Keratinocyte (primary cell): Measurements from ENCODE around the gene GNG13. TPM values are rescaled to one million over a fixed set of nuclear protein-coding genes. Genes with fewer than 3 reads are reported as not detected.

Experiments used
- DNase-seq: peaks from one replicate; pipeline ENCODE4 v3.0.0-alpha.2; 2011; ENCODE audit warnings: low read depth, missing footprints, low spot score
- FAIRE-seq: peaks from 2 replicates; lab custom pipeline; 2011; peaks lifted over from hg19 to GRCh38; lab: Jason Lieb, UNC
- H2AFZ ChIP-seq: 2 replicates; pipeline ENCODE4 v1.6.0; 2012; ENCODE audit warnings: low read length, control low read depth, inconsistent platforms; ENCODE audit not compliant: control insufficient read depth
- H3K27ac ChIP-seq: 2 replicates; pipeline ENCODE4 v1.5.1; 2011; ENCODE audit warnings: low read length; ENCODE audit not compliant: control insufficient read depth, insufficient read depth
- H3K27me3 ChIP-seq: 3 replicates; pipeline ENCODE4 v1.6.0; 2011; ENCODE audit warnings: low read length; ENCODE audit not compliant: control insufficient read depth, insufficient read depth; ENCODE audit errors: extremely low read depth
- H3K36me3 ChIP-seq, 2 experiments: 2 replicates in 1 of 2; 3 replicates in 1 of 2; pipeline ENCODE4 v1.5.1; 2011; ENCODE audit warnings: low read length in 2 of 2, mild to moderate bottlenecking in 1 of 2; ENCODE audit not compliant: control insufficient read depth in 2 of 2, insufficient read depth in 2 of 2; ENCODE audit errors: extremely low read depth in 1 of 2
- H3K4me1 ChIP-seq: 3 replicates; pipeline ENCODE4 v1.5.1; 2011; ENCODE audit warnings: low read length; ENCODE audit not compliant: control insufficient read depth, insufficient read depth; ENCODE audit errors: extremely low read depth
- H3K4me2 ChIP-seq: 3 replicates; pipeline ENCODE4 v1.6.0; 2011; ENCODE audit warnings: low read depth, low read length; ENCODE audit not compliant: control insufficient read depth, insufficient read depth; ENCODE audit errors: extremely low read depth
- H3K4me3 ChIP-seq, 3 experiments: fragments of 200-600 bp in 1 of 3; sonication (generic) in 1 of 3; 2 replicates in 2 of 3; 3 replicates in 1 of 3; pipeline ENCODE4 v1.5.1; 2011 to 2016; ENCODE audit warnings: low read length in 3 of 3, mild to moderate bottlenecking in 3 of 3, control low read depth in 2 of 3, inconsistent platforms in 1 of 3, low read depth in 1 of 3, mixed read lengths in 1 of 3, mixed run types in 1 of 3, moderate library complexity in 1 of 3; ENCODE audit not compliant: control insufficient read depth in 2 of 3, insufficient read depth in 2 of 3; ENCODE audit errors: extremely low read depth in 1 of 3
- H3K79me2 ChIP-seq: 2 replicates; pipeline ENCODE4 v1.6.0; 2012; ENCODE audit warnings: low read length; ENCODE audit not compliant: control insufficient read depth, insufficient read depth
- H3K9ac ChIP-seq: 3 replicates; pipeline ENCODE4 v1.6.0; 2011; ENCODE audit warnings: low read length; ENCODE audit not compliant: control insufficient read depth, insufficient read depth; ENCODE audit errors: extremely low read depth
- H3K9me1 ChIP-seq: 3 replicates; pipeline ENCODE4 v1.6.0; 2011; ENCODE audit warnings: low read length; ENCODE audit not compliant: control insufficient read depth, insufficient read depth; ENCODE audit errors: extremely low read depth
- H3K9me3 ChIP-seq: 2 replicates; pipeline ENCODE4 v1.5.1; 2012; ENCODE audit warnings: low read depth, low read length; ENCODE audit not compliant: control insufficient read depth
- H4K20me1 ChIP-seq: 3 replicates; pipeline ENCODE4 v1.6.0; 2011; ENCODE audit warnings: low read length; ENCODE audit not compliant: control insufficient read depth, insufficient read depth; ENCODE audit errors: extremely low read depth
- CTCF ChIP-seq, 3 experiments: IDR thresholded peaks in 1 of 3; conservative IDR thresholded peaks in 1 of 3; optimal IDR thresholded peaks in 1 of 3; 2 replicates in 2 of 3; 3 replicates in 1 of 3; pipeline versions ENCODE3 to v1.5.1; 2011; ENCODE audit warnings: low read length in 3 of 3, mild to moderate bottlenecking in 3 of 3, moderate library complexity in 2 of 3, control low read depth in 1 of 3, inconsistent platforms in 1 of 3; ENCODE audit not compliant: insufficient read depth in 2 of 3; ENCODE audit errors: extremely low read depth in 1 of 3
- EZH2 ChIP-seq: IDR thresholded peaks from one replicate; pipeline ENCODE4 v1.6.1; 2012; ENCODE audit warnings: inconsistent platforms, mild to moderate bottlenecking, low read length, moderate library complexity
- dilution Hi-C: fragments of 300-500 bp; cut with MboI; formaldehyde crosslinking; loops from one replicate; pipeline ENCODE4 v1.7.0; 2020; ENCODE audit warnings: low sequenced_read_pairs; ENCODE audit not compliant: extremely low pct_ligation_motif_present
- polyA plus RNA-seq, 5 experiments: library from polyadenylated mRNA; depleted of rRNA in 3 of 5; stranded (reverse) in 3 of 5; stranded (forward) in 1 of 5; unstranded in 1 of 5; fragments of >200 nt; gene quantifications; 1 replicate in 1 of 5; 2 replicates in 3 of 5; 3 replicates in 1 of 5; pipeline versions ENCODE4 v1.2.1 to v1.2.3, GENCODE V29; 2011 to 2012; ENCODE audit warnings: missing spikeins in 2 of 5, low read depth in 1 of 5, low replicate concordance in 1 of 5

The GNG13 gene
- polyA plus RNA-seq, 1 donor (not counting 4 experiments of a cell fraction or from before 2014, with no cell fraction given): not detected

DNA sequence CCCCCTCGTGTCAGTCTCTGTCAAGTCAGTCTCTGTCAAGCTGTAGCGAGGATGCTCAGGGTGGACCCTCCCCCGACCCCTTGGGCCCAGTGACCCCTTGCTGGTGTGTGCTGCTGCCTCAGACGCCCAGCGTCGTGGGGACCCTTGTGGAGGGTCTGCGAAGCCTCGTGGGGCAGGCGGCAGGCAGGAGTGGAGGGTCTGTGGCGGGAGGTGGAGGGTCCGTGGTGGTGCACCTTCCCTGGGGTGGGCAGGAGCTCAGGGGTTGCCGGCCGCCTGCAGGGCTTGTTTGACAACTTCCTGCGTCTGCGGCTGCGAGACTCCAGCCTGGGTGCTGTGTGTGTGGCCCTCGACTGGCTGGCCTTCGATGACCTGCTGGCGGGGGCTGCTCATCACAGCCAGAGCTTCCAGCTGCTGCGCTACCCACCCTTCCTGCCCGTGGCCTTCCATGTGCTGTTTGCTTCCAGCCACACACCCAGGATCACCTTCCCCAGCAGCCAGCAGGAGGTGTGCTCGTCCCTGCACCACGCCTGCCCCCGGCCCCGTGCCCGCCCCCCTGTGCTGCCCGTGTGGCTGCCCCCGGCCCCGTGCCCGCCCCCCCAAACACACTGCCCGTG lies 5.6 kb downstream of the GNG13 start:
- H3K9ac ChIP-seq: no peak overlapping the region
- no peaks in the 10 kb centered on the region for H3K4me1 ChIP-seq
- FAIRE-seq (no peak), DNase-seq (no peak)
- H3K27me3 ChIP-seq: peaks cover 10% of the 10 kb centered on the region
- H3K36me3 ChIP-seq: peaks cover 0 to 4% of the 10 kb centered on the region in 2 experiments
- H3K79me2 ChIP-seq: peaks cover under 1% of the 10 kb centered on the region
- TF ChIP-seq CTCF (optimal IDR thresholded peaks at IDR 0.05 in 1 of 3, IDR thresholded peaks at IDR 0.05 in 1 of 3, conservative IDR thresholded peaks at IDR 0.05 in 1 of 3; ENCODE audit: extremely low read depth in 1 of 3, insufficient read depth in 2 of 3, low read length in 3 of 3) (peak in 1 of 3 experiments; percentile 15), EZH2 (no peak)
- no peak overlapping the region for H2AFZ ChIP-seq
- dilution Hi-C loops: no loop called here
- no peaks in the 10 kb centered on the region for H3K9me3 ChIP-seq
- no peak overlapping the region for H3K4me3 ChIP-seq
- H3K9me1 ChIP-seq: no peaks in the 10 kb centered on the region
- peaks cover 2% of the 10 kb centered on the region for H4K20me1 ChIP-seq
- H3K27ac ChIP-seq: no peak overlapping the region
- H3K4me2 ChIP-seq: no peak overlapping the region

GRCh38 chr16:794091-794822 lies 6.3 kb downstream of the GNG13 start:
- no peak overlapping the region for H3K4me3 ChIP-seq
- no peaks in the 10 kb centered on the region for H3K9me3 ChIP-seq
- no peaks in the 10 kb centered on the region for H3K9me1 ChIP-seq
- H3K27me3 ChIP-seq: peaks cover 4% of the 10 kb centered on the region
- H3K9ac ChIP-seq: no peak overlapping the region
- dilution Hi-C loops: no loop called here
- TF ChIP-seq EZH2 (no peak), CTCF (optimal IDR thresholded peaks at IDR 0.05 in 1 of 3, IDR thresholded peaks at IDR 0.05 in 1 of 3, conservative IDR thresholded peaks at IDR 0.05 in 1 of 3; ENCODE audit: extremely low read depth in 1 of 3, insufficient read depth in 2 of 3, low read length in 3 of 3) (no peak)
- no peak overlapping the region for H3K4me2 ChIP-seq
- peaks cover 4% of the 10 kb centered on the region for H3K4me1 ChIP-seq
- peaks cover 7% of the 10 kb centered on the region for H3K79me2 ChIP-seq
- no peak overlapping the region for H2AFZ ChIP-seq
- no peak for FAIRE-seq
- H4K20me1 ChIP-seq: peaks cover under 1% of the 10 kb centered on the region
- DNase-seq: no peak
- H3K36me3 ChIP-seq: peaks cover 0 to 4% of the 10 kb centered on the region in 2 experiments
- no peak overlapping the region for H3K27ac ChIP-seq
